Dermis microvascular lymphatic vessel endothelial cell (primary cell): ENCODE data around the gene CMTM3. TPM values are rescaled to one million over a fixed set of nuclear protein-coding genes. Genes with fewer than 3 reads are reported as not detected.
"Not testable (repeated sequence)": the region's sequence is repeated elsewhere in the genome, so short reads cannot be mapped to it uniquely, and the experiment has no call there.

ENCODE experiments used
- DNase-seq, 2 donors: peaks; one replicate each; pipeline versions ENCODE4 v3.0.0 to v3.0.0-alpha.2; 2010; ENCODE audit warnings: low read depth in 2 of 2
- total RNA-seq: library from RNA; depleted of rRNA; stranded (reverse); fragments of >200 nt; gene quantifications from 2 replicates; pipeline ENCODE4 v1.2.1, GENCODE V29; 2014

Gene CMTM3
- total RNA-seq, 1 donor from 2014 or later, result 21.8 TPM

DNA sequence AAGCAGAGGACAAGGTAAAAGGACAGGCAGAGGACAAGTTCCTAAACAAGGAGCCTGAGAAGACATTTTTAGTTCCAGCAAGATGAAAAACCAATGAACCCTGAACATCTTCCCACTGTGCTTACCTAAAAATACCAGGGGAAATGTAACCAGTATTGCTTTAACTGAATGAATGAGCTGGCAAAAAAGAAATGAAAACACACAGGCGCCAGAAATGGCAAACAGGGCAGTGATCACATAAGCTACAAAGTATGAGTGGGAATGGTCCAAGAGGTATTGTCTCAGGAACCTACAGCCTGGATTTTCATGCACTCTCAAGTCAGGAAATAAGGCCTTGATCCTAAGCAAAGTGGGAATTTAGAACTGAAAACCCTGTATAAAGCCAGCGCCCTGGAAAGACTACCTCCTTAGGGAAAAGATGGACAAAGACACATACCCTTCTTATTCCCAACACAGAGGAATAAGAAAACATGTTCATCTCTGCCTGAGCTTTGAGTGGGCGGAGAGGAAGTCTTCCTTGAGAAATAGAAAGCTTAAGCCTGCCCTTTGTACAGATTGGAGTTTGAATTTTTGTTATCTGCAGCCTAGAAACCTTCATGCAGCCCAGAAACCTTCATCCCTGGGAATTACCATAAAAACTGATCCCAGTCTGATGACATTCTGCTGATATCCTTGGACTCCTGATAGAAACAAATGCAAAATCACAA lies 23.1 kb upstream of the CMTM3 start:
- DNase-seq, result peak in 1 of 2 donors; percentile 10

DNA sequence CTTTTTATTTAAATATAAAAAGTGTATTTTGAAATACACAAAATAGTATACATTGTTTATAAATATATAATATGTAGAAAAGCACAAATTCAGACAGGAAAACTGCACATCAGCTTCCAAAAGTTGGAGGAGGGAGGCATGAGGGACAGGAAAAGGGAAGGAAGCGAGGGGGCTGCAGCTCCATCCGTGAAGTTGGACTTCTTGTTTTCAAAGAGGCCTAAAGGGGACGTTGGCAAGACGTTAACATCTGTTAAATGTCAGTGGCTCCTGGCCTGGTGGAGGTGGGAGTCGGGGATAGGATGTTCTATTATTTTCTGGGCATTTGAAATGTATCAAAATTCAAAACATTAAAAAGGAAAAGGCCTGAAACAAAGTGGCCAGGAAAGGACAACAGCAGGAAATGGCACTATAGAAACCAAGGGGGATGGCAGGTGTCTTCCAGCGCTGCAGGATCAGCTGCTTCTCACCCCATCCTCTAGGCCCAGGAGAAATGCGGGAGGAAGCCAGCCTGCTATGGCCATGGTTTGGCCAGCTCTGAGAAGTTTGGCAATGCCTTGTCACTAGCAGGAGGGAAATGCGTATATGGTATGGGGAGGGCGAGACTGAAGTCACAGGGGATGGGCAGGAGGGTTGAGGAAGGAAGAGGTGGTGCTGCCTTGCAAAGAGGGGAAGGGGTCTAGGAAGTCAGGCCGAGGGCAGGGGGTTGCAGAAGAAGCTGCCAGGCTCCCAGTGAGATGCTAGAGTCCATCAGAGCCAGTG lies 18.8 kb upstream of the CMTM3 start:
- no peak for DNase-seq

DNA sequence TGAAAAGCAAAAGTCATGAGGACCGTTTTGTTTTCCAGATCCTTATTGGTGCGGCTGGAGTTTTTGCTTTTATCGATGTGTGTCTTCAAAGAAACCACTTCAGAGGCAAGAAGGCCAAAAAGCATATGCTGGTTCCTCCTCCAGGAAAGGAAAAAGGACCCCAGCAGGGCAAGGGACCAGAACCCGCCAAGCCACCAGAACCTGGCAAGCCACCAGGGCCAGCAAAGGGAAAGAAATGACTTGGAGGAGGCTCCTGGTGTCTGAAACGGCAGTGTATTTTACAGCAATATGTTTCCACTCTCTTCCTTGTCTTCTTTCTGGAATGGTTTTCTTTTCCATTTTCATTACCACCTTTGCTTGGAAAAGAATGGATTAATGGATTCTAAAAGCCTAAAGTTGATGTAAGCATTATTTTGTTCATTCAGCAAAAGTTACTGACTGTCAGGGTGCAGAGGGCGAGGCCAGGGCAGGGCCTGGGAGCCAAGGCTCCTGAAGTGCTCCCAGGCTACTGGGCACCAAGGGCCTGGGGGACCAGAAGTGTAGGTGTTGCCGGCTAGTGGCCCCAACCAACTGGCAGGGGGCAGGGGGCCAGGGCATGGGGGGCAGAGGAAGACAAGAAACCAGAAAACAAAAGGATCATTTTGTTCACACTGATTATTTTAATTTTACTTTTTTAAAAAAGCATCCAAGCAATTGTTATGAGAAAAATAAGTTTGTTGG lies 16.5 kb upstream of the CMTM3 start:
- DNase-seq, result no peak

DNA sequence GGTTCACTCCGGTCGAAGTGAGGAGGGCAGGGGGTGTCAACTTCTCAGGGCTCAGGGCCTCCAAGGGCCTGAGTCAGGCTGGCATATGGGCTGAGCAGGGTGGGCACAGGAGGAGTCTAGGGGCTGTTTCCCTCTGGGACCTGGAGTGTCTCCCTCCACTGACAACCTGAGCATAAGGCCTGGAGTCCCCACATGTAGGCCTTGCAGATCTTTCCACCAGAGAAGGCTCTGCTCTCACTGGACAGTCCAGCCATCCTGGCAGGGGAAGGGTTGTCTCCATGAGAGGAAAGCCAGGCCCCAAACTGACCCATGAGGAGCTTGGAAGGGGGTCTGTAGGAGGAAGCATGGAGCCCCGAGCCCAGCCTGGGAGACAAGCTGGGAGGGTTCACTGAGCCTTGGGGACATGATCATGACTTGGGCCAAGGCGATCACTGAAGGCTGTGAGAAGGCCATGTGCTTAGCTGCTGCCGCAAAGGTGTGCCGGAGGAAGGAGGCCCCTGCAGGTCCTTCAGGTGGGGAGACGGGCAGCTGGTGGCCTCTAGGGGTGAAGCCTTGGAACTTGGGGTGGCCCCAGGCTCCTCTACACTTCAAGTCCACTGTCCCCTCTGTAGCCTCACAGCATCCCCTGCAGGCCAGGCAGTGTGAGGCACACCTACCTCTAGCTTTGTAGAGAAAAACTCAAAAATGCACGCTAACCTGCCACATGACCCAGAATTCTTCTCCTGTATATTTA lies 15.4 kb upstream of the CMTM3 start:
- peak in 1 of 2 donors; percentile 55 for DNase-seq

DNA sequence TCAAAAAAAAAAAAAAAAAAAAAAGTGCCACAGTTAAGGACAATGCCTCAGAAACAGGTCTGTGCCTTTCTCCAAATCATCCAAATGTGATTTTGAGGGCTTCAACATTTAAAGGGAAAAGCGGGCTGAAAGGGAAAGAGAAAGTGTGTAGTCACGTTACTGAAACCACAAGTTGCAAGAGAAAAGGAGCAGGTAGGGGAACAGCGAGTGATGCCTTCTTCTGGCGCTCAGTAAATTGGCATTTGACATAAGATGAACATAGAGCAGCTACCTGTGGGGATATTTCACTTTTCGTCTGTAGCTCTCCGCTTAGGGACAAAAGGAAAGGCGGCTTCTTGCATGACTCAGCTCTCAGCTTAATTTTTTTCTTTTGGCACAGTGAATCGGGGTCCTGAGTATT lies 14.2 kb upstream of the CMTM3 start:
- DNase-seq, result no peak

DNA sequence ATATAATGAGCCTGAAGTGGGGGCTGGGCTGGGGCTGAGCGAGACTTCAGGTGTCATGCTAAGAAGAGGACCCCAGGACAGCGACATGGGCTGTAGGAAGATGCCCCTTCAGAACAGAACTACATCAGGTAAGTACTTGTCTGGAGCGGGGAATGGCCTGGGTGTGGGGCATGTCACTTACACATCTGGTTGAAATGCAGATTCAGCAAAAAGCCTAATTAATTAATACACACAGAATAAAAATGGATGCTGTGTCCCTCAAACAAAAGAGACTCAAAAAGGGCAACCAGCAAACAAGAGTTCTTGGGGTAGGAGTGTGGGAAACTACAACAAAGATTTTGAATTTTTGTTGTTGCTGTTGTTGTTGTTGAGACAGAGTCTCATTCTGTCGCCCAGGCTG lies 13.5 kb upstream of the CMTM3 start:
- no peak for DNase-seq

DNA sequence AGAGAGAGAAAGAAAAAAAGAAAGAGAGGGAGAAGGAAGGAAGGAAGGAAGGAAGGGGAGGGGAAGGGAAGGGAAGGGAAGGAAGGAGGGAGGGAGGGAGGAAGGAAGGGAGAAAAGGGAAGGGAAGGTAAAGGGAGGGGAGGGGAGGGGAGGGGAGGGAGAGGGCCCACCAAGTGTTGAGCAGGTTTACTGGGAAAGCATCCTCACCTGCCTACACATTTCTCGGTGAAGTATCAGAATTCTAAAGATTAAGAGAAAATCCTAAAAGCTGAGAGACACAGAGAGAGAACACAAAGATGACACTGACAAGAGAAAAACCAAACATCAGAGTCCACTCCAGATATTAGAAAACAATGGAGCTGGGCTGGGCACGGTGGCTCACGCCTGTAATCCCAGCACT lies 12.3 kb upstream of the CMTM3 start:
- no peak for DNase-seq

DNA sequence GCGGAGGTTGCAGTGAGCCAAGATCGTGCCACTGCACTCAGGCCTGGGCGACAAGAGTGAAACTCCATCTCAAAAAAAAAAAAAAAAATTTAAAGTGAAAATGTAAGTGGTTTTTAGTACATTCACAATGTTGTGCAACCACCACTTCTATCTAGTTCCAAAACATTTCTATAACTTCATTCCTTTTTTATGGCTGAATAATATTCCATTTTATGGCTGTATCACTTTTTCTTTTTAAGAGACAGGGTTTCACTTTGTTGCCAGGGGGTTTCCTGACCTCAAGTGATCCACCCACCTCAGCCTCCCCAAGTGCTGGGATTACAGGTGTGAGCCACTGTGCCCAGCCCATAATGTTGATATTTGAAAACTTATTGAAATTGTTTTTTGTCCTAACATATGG lies 11.7 kb upstream of the CMTM3 start:
- no peak for DNase-seq

DNA sequence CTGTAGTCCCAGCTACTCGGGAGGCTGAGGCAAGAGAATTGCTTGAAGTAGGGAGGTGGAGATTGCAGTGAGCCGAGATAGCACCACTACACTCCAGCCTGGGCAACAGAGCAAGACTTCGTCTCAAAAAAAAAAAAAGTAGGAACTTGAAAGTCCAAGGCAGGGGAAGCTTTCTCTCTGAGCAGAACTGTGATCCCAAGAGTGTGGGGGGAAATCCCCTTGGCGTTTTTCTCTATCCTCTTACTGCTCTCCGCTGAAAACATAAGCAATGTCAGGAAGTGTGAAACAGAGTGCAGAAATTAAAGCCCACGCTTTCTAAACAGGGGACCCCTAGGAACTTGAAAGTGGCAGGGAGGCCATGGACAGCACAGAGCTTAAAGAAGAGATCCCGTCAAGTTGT lies 9.8 kb upstream of the CMTM3 start:
- DNase-seq, result no peak

DNA sequence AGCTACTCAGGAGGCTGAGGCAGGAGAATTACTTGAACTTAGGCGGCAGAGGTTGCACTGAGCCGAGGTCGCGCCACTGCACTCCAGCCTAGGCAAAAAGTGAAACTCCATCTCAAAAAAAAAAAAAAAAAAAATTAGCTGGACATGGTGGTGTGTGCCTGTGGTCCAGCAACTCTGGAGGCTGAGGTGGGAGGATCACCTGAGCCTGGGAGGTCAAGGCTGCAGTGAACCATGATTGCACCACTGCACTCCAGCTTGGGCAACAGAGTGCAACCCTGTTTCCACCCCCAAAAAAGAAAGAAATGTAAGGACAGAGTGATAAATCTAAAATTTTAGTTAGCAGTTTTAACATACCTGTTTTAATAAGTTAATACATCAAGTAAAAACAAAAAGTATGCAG lies 7.9 kb upstream of the CMTM3 start:
- not testable (repeated sequence) for DNase-seq

DNA sequence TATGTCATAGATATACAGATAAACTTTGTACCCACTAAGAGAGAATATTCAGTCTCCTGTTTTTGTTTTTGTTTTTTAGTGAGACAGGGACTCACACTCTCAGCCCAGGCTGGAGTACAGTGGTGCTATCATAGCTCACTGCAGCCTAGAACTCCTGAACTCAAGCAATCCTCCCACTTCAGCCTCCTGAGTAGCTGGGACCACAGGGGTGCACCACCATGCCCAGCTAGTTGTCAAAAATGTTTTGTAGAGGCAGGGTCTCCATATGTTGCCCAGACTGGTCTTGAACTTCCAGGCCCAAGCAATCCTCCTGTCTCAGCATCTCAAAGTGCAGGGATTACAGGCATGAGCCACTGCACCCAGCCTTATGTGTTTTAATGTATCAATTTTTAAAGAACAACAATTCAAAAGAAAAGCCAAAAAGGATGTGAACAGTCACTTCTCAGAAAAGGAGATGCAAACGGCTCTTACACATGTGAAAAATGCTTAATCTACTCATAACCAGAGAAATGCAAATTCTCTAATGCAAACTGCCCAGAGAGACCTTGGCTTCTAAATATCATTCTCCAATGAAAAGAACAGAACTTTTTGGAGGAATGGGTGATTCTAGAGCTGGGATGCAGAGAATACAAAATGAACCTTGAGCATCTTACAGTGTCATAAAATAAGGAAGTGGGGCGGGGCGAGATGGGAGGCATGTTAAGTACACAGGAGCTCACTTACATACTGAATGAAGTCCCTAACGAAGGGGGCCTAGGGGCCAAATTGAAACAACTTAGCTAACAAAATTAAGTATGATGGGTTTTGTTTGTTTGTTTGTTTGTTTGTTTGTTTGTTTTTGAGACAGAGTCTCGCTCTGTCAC lies 7.3 kb upstream of the CMTM3 start:
- DNase-seq, result no peak

DNA sequence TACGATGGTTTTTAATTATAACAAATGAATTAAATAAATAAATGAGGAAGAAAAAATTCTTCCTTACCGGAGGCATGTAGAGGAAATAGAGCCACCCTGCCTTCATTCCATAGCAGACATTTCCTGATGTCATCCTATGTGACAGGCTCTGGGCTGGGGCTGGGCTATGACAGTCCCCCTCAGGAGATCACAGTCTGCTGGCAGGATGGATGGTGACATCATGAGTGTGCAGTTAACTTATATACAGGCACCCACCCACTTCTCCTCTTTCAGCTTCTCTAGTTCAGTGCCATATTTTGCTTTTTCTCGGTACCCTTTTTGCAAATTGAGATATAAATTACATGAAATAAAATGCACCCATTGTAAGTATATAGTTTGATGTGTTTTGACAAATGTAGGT lies 6.4 kb upstream of the CMTM3 start:
- DNase-seq, result no peak

DNA sequence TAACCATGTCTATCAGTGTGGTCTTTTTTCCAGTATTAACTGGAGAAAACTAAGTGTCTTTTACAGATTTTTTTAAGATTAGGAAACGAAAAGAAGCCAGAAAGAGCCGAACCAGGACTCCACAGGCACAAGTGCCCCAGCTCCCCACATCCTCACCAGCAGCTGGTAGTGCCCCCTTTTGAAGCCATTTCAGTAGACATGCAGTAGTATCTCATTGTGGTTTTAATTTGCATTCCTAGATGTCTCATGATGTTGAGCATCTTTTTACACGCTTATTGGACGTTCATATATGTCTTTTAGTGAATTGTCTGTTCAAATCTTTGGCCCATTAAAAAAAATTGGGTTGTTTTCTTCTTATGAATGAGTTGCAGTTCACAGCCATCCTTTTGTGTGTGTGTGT lies 4.8 kb upstream of the CMTM3 start:
- no peak for DNase-seq

DNA sequence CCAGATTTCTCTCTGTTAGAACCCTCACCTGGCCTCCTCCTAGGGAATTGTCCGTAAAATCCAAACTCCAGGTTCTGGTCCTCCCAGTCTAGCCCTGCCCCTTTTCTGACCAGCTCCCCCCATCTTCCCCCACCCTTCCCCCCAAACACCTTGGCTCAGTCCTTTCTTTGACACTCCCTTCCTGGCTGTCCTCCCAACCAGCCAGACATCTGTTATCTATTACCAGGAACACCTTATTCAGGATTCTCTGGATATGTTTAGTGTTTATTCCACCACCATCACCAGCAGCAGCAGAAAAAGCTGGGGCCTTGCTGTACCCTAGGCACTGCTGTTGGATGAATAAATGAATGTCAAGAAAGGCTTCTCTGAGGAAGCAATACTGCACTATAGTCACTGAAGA lies 4.0 kb upstream of the CMTM3 start:
- DNase-seq, result no peak

DNA sequence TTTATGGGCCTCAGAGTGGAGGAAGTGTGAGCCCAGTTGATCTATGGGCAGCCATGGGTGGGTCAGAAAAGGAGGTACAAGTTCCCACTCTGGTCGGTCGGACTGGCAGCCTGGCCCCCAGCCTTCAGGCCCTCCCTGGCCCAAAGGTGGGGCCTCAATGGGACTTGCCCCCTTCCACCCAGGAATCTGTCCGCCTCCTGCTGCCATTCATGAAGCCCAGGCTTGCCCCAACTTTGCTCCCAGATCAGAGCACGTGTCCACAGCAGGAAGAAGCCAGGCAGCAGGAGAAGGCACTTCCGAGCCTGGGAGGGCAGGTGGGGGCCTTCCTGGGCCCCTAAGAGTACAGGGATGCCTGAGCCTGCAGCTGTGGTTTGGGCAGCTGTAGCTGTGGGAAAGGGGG lies 3.0 kb upstream of the CMTM3 start:
- DNase-seq, result no peak

DNA sequence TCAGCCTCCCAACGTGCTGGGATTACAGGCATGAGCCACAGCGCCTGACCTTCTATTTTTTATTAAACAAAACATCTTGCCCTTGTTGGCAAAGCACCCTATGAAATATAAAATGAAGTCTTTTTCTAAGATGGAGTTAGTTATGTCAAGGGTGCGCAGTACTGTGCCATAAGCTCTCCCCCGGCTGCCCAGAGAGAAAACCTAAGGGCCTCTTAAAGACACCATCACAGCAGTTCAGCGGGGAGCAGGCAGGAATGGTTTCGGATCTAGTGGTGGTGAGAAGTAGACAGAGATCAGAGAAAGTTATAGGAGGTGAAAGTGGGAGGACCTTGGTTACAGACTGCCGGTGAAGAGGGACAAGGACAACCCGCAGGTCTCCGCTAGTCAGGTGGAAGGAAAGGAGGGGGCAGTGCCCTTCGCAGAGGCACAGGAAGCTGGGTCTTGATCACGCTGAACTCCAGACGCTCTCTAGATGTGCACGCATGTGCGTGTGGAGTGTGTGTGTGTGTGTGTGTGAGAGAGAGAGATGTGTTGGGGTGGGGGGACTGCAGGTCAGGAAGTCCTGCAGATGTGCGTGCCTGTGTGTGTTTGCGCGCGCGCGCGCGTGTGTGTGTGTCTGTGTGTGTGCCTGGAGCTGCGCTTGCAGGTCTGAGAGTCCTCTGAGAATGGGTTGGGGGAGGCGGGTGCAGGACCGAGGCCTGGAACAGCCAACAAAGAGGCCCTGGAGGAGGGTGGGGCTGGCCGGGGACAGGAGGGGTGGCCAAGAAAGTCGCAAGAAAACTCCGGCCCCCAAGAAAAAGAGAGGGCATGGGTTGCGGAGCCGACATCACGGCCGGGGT lies 748 bp upstream of the CMTM3 start:
- peak in 1 of 2 donors; percentile 46 for DNase-seq

DNA sequence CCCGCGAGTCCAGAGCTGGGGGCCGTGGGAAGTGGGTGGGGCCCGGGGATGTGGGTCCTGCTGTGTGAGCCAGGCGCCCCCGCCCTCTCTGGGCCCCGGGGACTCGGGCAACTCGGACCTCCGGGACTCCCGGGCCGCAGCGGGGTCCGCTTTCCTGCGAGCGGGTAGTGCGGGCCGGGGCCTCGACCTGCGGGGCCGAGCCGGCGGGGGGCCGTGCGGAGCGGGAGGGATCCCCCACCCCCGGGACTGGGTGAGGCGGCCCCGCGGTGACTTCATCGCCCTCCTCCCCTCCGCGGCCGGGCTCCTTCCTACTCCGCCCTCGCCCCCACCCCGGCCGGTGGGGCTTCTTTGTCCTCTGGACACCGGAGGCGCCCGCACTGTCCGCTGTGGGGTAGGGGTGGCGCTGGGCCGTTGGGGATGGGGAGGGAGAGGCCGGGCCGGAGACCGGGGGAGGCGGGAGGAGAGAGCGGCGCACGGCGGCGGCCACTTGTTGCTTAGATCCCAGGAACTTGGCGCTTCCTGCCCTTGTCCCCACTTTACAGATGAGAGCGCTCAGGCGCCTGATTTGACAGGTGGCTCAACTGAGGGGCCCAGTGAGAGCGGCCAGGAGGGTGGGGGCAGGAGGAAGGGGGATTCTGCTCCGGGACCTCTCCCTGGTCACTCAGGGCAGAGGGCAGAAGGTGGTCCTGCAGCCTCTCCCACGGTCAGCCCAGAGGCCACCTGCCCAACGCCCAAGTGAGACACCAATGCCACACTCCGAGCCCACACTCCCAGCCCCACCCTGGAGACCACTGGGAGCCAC lies 874 bp downstream of the CMTM3 start:
- DNase-seq, result peak in 1 of 2 donors; percentile 58

DNA sequence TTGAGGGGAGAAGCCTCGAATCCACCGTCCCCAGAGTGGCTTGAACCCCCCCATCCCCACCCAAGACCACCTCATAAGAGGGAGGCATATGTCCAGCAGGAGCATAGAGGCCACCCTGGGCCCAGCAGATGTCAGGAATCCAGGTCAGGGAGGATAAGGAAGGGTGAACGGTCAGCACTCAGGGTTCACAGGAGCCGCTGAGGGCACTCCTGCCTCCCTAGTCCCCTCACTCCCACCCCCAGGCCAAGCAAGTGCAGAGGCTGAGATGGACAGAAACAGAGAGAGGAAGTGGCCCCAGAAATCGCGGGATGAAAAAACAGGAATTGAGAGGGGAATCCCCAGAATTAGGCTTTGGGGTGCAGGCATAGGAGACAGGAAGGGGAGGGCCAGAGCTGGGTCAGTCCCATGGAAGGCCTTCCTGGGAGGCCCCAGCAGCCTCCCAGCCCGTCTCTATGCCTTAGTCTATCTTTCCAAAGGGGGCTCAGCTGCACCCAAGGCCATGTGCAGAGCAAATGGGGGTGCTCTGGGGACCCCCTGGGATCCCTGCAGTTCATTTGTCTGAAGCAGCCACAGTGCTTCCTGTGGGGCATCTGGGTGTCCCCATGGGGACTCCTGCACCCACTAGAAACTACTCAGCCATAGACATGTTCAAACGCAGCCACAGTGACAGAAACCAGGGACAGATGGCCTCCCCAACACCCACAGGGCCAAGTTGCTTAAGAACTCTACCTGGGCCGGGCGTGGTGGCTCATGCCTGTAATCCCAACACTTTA lies 1.7 kb downstream of the CMTM3 start:
- DNase-seq, result no peak
